ENCODE results near the gene SGCD.

DNA sequence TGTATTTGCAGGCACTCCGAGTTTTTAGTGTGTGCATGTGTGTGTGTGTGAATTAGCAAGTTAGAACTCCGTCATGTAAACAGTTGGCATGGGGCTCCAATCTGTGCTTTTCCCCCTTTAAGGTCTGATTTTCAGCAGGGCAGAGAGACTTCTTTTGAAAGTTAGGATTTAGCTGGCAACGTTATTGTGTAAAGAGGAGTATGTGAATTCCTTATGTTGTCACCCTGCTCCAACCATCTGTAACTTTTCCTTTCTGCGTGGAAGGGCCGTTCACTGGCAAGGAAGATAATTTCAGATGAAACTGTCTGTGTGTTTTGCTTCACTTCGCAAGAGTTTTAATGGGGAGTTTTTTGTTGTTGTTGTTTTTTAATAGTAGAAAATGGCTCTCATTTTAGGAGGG lies 332 bp downstream of the SGCD start:
- TF ChIP-seq, protein P1, sequence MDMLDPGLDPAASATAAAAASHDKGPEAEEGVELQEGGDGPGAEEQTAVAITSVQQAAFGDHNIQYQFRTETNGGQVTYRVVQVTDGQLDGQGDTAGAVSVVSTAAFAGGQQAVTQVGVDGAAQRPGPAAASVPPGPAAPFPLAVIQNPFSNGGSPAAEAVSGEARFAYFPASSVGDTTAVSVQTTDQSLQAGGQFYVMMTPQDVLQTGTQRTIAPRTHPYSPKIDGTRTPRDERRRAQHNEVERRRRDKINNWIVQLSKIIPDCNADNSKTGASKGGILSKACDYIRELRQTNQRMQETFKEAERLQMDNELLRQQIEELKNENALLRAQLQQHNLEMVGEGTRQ (IDR thresholded peaks at IDR 0.05; ENCODE audit: low read depth, low read length) = no peak
- TF ChIP-seq CEBPB (IDR thresholded peaks at IDR 0.05; ENCODE audit: low read depth, low read length) = no peak
- TF ChIP-seq, protein P2, sequence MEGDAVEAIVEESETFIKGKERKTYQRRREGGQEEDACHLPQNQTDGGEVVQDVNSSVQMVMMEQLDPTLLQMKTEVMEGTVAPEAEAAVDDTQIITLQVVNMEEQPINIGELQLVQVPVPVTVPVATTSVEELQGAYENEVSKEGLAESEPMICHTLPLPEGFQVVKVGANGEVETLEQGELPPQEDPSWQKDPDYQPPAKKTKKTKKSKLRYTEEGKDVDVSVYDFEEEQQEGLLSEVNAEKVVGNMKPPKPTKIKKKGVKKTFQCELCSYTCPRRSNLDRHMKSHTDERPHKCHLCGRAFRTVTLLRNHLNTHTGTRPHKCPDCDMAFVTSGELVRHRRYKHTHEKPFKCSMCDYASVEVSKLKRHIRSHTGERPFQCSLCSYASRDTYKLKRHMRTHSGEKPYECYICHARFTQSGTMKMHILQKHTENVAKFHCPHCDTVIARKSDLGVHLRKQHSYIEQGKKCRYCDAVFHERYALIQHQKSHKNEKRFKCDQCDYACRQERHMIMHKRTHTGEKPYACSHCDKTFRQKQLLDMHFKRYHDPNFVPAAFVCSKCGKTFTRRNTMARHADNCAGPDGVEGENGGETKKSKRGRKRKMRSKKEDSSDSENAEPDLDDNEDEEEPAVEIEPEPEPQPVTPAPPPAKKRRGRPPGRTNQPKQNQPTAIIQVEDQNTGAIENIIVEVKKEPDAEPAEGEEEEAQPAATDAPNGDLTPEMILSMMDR (conservative IDR thresholded peaks at IDR 0.05; ENCODE audit: low read depth, low read length) = no peak
- TF ChIP-seq RCOR1 (IDR thresholded peaks at IDR 0.05; ENCODE audit: insufficient replicate concordance, low read length) = no peak
- TF ChIP-seq POLR2A (IDR thresholded peaks at IDR 0.05; ENCODE audit: low read depth, low read length) = no peak
- no peak for TF ChIP-seq RAD21 (IDR thresholded peaks at IDR 0.05; ENCODE audit: low read length)
- no peak for TF ChIP-seq RFX5 (IDR thresholded peaks at IDR 0.05; ENCODE audit: low read depth, low read length)

All from IMR-90 (cell line).